Frontal cortex (tissue), 4 donors: ENCODE measurements around the gene CNTN5. TPM values are rescaled to one million over a fixed set of nuclear protein-coding genes. Genes with fewer than 3 reads are reported as not detected.

Source experiments
- DNase-seq, 2 donors: peaks; one replicate each; pipeline ENCODE4 v3.0.0; 2012; ENCODE audit warnings: low spot score in 2 of 2
- FAIRE-seq: peaks from 2 replicates; lab custom pipeline; 2012; peaks lifted over from hg19 to GRCh38; lab: Jason Lieb, UNC
- total RNA-seq: library from RNA; depleted of rRNA; stranded (reverse); fragments of >200 nt; gene quantifications from one replicate; pipeline ENCODE4 v1.2.3, GENCODE V29; 2014
- donor health status: control.
- donor health status: control.
- donor health status: control.

The CNTN5 gene
- total RNA-seq, 1 donor from 2014 or later = 17.9 TPM

DNA sequence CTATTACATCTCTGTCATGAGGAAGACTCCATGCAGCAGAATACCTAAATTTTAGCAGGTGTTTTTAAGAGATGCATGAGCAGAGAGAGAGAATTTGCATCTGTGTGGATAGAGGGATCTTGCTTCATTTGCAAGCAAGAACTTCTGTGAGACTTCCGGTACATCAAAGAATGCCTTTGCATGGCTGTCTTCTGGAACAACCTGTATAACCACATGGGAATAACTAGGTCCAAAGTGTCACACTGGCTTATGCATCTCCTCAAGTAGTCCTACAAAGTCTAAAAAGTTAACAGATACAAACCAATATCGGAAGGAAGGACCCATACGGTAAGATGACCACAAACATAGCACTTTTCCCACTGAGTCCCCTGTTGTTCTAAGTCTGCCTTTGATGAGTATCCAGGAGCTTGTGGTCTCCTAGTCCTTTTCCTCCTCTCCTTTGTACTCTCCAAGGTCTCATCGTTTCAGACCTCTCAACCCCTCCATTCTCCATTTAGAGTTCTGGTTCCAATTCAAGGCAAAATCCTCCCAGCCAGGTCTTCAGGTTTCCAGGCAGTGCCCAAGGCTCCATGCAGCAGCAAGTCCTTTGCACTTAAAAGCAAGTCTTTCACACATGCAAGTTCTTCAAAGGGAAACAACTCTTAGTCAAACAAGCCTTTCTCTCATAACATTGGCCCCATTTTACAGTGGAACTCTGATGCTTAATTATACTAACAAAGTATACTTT, 1084.7 kb downstream of the CNTN5 start:
- DNase-seq (no peak), FAIRE-seq (no peak)

DNA sequence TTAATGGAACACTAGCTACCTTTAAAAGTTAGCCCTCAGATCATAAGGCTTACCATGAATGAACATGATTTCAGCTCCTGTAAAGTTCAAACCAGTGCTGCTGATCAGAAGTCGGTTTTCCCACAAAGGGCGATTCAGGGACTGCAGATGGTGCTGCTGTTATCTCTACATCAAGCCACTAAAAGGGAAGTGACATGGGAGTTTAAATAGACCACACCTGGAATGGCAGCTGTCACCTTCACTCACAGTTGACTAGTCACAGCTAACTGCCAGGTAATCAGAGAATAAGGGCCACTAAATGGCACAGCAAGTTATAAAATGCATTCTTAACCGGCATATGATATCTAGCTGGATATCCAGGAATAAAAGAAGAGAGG, 1085.2 kb downstream of the CNTN5 start:
- FAIRE-seq (no peak), DNase-seq (no peak)

DNA sequence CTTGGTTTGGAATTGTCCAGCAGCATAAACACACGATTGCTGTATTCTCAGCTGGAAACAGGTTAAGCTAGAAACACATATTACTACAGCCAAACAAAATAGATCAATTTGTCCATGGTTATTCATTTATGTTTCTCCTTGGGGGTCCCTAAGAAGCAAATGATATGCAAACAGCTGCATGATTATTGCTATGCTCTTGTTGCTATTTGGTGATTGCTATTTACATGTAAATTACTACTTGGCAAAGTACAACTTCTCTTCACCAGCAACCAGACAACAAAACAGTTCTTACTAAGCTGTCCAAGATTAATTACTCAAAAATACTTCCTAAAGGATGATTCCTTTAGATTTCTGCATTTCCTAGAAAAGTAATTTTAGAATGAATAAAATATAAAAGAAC, 1098.4 kb downstream of the CNTN5 start:
- no peak for DNase-seq
- FAIRE-seq = no peak

GRCh38 chr11:100133114-100133513, 1112.4 kb downstream of the CNTN5 start:
- no peak for DNase-seq
- FAIRE-seq = no peak

DNA sequence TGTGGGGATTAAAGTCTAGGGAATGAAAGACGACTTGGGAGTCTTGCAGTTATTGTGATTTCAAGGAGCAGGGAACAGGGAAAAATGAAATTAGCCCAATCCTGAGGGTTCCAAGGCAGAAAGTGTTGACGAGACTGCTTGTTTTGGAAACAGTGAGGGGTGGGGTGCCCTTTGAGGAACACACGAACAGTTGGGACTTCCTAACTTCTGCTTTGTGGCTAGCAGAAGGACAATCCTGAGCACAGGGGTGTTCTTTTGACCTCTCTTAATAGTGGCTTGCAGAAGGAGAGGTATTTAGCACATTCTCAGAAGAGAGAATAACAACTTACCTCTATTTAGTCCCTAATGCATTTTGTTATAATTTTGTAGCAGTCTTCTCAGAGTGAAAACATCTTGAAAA, 1120.5 kb downstream of the CNTN5 start:
- FAIRE-seq = no peak

DNA sequence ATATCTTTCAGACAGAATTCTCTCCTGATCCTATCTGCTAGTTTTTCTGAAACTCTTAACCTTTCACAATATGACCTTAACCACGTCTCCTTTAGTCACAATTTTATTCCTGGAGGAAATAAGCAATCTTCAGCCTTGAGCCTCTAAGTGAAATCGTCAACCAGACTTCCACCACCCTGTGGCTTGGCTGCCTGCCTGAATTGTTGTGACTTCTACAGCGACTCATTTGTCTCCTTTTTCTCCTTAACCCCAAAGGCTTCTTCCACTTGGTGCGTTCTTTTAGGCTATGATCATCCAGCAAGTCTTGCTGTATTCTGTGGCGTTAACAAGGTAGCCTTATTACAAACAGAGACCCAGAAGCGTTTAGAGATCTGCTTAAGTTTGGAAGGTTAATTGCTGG, 1131.2 kb downstream of the CNTN5 start:
- DNase-seq (no peak), FAIRE-seq (no peak)

More for the DNA sequence above, 1120.5 kb downstream of the CNTN5 start:
- DNase-seq = no peak

- no peak for FAIRE-seq
- no peak for DNase-seq
Observed at GRCh38 chr11:100152766-100153165, 1132.0 kb downstream of the CNTN5 start.

GRCh38 chr11:100163471-100163870, 1142.7 kb downstream of the CNTN5 start:
- no peak for FAIRE-seq
- DNase-seq = no peak

DNA sequence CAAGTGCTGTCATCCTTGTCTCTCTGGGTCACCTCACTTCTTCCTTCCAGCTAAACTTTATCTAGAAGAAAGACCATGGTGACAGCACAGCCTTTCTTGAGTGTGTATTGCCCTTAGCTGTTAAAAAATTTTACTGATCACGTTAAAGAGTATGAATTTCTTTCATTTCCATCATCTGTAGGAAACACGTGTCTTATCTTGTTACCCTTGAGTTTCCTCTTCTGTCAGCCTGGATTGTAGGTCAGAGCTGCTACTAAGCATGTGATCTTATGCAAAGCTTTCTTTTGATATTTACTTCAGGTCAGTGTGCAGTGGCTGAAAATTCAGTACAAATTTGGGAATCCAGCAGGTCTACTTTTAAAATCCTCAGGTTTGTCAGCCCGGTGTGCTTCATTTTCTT, 1154.1 kb downstream of the CNTN5 start:
- DNase-seq (no peak), FAIRE-seq (no peak)

- FAIRE-seq = no peak
- no peak for DNase-seq
Observed at GRCh38 chr11:100176456-100176855, 1155.7 kb downstream of the CNTN5 start.

- FAIRE-seq (no peak), DNase-seq (no peak)
Observed at GRCh38 chr11:100177651-100178050, 1156.9 kb downstream of the CNTN5 start.

- FAIRE-seq = no peak
Observed at GRCh38 chr11:100182350-100182749, 1161.6 kb downstream of the CNTN5 start.

GRCh38 chr11:100182927-100183326, 1162.2 kb downstream of the CNTN5 start:
- DNase-seq (no peak), FAIRE-seq (no peak)

More at GRCh38 chr11:100182350-100182749, 1161.6 kb downstream of the CNTN5 start:
- no peak for DNase-seq

GRCh38 chr11:100185588-100185987, 1164.8 kb downstream of the CNTN5 start:
- DNase-seq (no peak), FAIRE-seq (no peak)

- DNase-seq (no peak), FAIRE-seq (no peak)
Observed at GRCh38 chr11:100188137-100188783, 1167.5 kb downstream of the CNTN5 start.

DNA sequence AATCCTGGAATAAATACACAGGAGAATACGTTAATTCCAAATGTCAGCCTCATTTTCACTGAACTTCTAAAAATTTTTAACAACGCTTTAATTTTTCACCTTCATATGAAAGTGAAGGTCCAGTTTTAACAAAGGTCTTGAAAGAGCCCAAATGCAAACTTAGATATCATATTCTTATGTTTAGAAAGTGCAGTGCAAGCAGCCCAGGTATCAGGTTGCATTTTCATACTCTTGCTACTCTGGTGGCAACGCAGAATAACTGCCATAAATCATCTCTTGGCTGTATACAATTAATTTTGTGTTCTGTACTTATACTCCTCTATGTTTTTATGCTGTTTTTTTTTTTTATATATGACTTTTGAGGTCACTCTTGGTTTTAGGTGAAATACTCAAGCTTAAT, 1169.6 kb downstream of the CNTN5 start:
- DNase-seq (no peak), FAIRE-seq (no peak)

DNA sequence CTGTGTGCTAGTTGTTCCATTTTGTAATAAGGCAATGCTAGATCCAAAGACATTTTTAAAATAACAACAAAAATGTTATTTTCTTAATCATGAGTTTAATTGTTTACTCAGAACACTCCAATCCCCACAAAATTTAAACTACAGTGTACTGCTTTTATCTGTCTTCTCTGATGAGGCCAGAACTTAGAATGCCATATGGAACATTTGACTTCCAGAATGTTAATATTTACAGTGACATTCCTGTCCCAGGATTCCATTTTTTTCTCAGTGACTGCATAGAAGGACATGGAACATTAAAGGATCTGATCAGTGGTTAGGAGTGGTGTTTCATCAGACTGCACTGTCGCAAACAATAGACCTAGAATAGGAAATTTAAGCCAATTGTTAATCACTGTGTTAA, 1171.4 kb downstream of the CNTN5 start:
- DNase-seq = no peak
- no peak for FAIRE-seq

DNA sequence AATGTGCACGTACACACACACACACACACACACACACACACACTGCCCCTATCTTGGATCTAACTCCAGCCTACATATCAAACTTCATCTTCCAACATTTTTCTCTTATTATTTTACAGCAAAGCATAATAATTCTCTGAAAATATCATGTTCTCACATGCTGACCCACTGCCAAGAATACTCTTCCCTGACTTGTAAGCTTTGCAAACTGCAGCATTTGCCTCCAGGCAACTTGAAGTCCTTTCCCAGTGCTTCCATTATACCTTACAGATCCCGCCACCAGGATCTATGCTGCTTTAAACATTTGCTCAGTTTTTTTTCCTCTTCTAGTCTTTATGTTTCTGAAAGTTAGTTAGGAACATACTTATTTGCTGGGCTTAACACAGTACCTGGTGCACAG, 1183.0 kb downstream of the CNTN5 start:
- DNase-seq = no peak
- no peak for FAIRE-seq

GRCh38 chr11:100205926-100206325, 1185.2 kb downstream of the CNTN5 start:
- DNase-seq = no peak
- FAIRE-seq = no peak

DNA sequence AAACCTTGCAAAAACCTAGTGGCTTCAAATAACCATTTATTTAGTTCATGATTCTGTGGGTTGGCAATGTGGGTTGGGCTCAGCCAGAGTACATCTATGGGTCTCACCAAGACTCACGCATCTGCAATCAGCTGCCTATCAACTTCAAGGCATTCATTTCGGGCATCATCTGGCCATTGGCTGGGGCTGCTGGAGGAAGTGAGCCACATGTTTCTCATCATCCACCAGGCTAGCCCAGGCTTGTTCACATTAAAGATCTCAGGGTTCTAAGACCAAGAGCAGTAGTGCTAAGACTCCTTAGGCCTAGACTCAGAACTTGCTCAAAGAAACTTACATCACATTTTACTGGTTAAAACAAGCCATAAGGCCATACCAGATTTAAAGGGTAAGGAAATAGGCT, 1187.5 kb downstream of the CNTN5 start:
- FAIRE-seq = no peak
- no peak for DNase-seq

DNA sequence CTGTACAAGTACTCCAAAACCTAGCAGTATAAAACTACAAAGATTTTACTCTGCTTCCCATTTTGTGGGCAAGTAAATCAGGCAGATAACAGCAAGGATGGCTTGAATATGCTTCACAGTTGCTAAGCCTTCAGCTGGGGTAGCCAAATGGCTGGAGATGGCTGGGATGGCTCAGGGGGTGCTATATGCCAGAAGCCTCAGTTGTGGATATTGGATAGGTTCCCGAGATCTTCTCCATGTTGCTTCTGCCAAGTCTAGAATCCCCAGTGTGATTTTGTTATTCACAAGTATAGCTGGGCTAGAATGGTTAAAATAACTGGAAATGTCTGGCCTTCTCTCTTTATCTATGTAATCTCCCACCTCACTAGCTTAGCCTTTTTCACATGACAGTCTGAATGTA, 1194.0 kb downstream of the CNTN5 start:
- no peak for DNase-seq
- FAIRE-seq = no peak

DNA sequence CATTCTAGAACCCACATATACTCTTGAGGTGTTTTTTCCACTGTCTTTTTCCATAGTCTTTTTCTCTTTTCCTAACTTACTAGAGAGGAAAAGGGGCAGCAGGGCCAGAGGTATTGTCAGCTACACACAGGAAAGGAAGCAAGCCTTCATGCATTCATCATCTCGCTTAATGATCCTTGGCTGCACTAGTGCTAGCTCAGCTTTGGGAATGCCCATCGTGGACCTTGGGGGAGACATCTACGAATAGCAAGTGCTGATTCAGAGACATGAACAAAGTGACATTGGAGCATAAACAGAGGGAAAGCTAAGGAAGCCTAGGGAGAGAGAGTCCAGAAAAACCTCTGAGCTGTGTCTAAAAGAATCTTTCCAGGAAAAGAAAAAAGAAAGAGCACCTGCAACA, 1200.1 kb downstream of the CNTN5 start:
- no peak for DNase-seq
- FAIRE-seq = no peak
